ENCODE results near the gene SRSF8.
"Not testable (repeated sequence)": the region's sequence is repeated elsewhere in the genome, so short reads cannot be mapped to it uniquely, and the experiment has no call there.

SRSF8 gene, protein sequence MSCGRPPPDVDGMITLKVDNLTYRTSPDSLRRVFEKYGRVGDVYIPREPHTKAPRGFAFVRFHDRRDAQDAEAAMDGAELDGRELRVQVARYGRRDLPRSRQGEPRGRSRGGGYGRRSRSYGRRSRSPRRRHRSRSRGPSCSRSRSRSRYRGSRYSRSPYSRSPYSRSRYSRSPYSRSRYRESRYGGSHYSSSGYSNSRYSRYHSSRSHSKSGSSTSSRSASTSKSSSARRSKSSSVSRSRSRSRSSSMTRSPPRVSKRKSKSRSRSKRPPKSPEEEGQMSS

DNA sequence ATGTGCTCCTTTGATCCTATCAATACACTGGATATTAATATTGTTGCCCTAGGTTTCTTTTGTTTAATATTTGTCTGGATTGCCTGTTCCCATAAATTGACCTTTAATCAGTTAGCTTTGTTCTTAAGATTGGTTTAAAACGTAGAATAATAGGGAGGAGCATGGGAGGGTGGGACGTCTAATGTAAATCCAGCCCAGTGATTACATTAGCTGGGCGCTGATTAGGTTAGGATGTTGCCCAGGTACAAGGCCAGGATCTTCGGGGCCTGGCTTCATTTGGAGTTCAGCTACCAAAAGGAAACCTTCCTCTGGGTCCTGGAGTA, at the start of gene SRSF8:
Gene SRSF8, plus strand, starts transcription at position 204 of the 323 bp plus-strand sequence. CDS start 308 bp downstream, outside the sequence.
- Histone ChIP-seq H3K27ac (ENCODE audit: low read depth, low read length) (peak within 1 kb of the TSS; percentile 85), H3K4me3 (ENCODE audit: low read length) (peak within 1 kb of the TSS; percentile 86)

DNA sequence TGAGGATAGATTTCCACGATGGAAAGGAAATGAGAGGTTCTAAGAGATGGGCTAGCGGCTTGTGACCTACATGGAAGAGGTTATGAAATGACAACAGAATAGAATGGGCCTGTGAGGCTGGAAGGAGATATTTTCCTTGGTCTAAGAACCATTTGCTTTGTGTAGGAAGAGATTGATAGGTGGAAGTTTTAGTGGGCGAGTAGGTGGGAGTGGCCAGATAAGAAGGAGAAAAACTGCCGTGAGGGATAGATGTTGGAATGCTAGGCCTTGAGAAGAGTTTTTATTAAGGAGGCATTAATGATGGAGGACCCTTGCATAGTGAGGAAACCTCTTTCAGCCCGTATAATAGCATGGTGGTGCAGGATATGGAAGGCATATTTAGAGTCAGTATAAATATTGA, 45.3 kb upstream of the SRSF8 start:
- H3K36me3 ChIP-seq (ENCODE audit: control insufficient read depth, insufficient read depth, low read length); H3K4me1 ChIP-seq (ENCODE audit: control insufficient read depth, insufficient read depth, low read length); H3K27me3 ChIP-seq (ENCODE audit: control insufficient read depth, insufficient read depth, low read length); H3K27ac ChIP-seq (ENCODE audit: low read depth, low read length); H3K9ac ChIP-seq (ENCODE audit: low read length); H3K4me3 ChIP-seq (ENCODE audit: low read length): not testable (repeated sequence)

More for the DNA sequence above, at the start of gene SRSF8:
- no peaks in the 10 kb centered on the region for H3K27me3 ChIP-seq (ENCODE audit: control insufficient read depth, insufficient read depth, low read length)
- H3K9ac ChIP-seq (ENCODE audit: low read length), result peak within 1 kb of the TSS; percentile 78
- H3K4me1 ChIP-seq (ENCODE audit: control insufficient read depth, insufficient read depth, low read length), result peaks cover 8% of the 10 kb centered on the region
- H3K36me3 ChIP-seq (ENCODE audit: control insufficient read depth, insufficient read depth, low read length), result no peaks in the 10 kb centered on the region

DNA sequence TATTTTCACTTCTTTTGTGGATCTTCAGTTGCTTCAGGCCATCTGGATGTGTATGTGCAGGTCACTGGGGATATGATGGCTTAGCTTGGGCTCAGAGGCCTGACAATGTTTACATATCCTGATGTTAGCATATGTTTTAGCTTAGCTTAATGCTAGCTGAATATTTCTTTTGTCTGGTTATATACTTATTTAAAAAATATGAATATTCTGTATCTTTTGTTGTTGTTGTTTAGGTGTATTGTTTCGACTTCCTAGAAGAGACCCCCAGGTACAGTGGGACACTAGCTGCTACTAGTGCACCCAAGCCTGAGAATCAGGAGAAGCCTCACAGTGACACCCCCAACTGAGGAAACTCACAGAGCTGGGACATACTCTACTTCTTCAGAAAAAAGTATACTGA, 41.8 kb upstream of the SRSF8 start, which contains the start of gene KDM4E:
Gene KDM4E, plus strand, starts transcription at position 301 of the 400 bp plus-strand sequence. CDS start 300 bp downstream, outside the sequence.
- no peak within 1 kb of the TSS for H3K9ac ChIP-seq (ENCODE audit: low read length)
- no peaks in the 10 kb centered on the region for H3K27me3 ChIP-seq (ENCODE audit: control insufficient read depth, insufficient read depth, low read length)
- H3K27ac ChIP-seq (ENCODE audit: low read depth, low read length), result no peak within 1 kb of the TSS
- no peaks in the 10 kb centered on the region for H3K36me3 ChIP-seq (ENCODE audit: control insufficient read depth, insufficient read depth, low read length)
- H3K4me1 ChIP-seq (ENCODE audit: control insufficient read depth, insufficient read depth, low read length), result no peaks in the 10 kb centered on the region
- no peak within 1 kb of the TSS for H3K4me3 ChIP-seq (ENCODE audit: low read length)

DNA sequence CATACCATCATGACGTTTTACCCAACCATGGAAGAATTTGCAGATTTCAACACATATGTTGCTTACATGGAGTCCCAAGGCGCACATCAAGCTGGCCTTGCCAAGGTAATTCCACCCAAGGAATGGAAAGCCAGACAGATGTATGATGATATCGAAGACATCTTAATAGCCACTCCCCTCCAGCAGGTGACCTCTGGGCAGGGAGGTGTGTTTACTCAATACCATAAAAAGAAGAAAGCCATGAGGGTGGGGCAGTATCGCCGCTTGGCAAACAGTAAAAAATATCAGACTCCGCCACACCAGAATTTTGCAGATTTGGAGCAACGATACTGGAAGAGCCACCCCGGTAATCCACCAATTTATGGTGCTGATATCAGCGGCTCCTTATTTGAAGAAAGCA, 41.1 kb upstream of the SRSF8 start:
- H3K27me3 ChIP-seq (ENCODE audit: control insufficient read depth, insufficient read depth, low read length); H3K4me3 ChIP-seq (ENCODE audit: low read length): not testable (repeated sequence)

DNA sequence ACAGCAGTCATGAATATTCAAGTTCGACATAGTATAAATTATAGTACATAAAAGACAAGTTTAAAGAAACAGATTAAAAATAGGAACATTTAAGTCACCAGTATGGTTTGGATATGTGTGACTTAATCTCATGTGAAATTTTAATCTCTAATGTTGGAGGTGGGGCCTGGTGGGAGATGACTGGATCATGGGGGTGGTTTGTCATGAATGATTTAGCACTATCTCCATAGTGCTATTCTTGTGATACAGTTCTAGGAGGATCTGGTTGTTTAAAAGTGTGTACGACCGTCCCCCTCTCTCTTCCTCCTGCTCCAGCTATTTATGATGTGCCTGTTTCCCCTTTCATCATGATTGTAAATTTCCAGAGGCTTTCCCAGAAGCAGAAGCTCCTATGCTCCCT, 38.4 kb upstream of the SRSF8 start:
- H3K27me3 ChIP-seq (ENCODE audit: control insufficient read depth, insufficient read depth, low read length), result no peaks in the 10 kb centered on the region
- no peak overlapping the region for H3K9ac ChIP-seq (ENCODE audit: low read length)
- H3K4me1 ChIP-seq (ENCODE audit: control insufficient read depth, insufficient read depth, low read length), result no peaks in the 10 kb centered on the region
- H3K36me3 ChIP-seq (ENCODE audit: control insufficient read depth, insufficient read depth, low read length), result no peaks in the 10 kb centered on the region
- no peak overlapping the region for H3K4me3 ChIP-seq (ENCODE audit: low read length)
- no peak overlapping the region for H3K27ac ChIP-seq (ENCODE audit: low read depth, low read length)

More for the DNA sequence above, 41.1 kb upstream of the SRSF8 start:
- not testable (repeated sequence) for H3K9ac ChIP-seq (ENCODE audit: low read length); H3K36me3 ChIP-seq (ENCODE audit: control insufficient read depth, insufficient read depth, low read length); H3K4me1 ChIP-seq (ENCODE audit: control insufficient read depth, insufficient read depth, low read length); H3K27ac ChIP-seq (ENCODE audit: low read depth, low read length)

DNA sequence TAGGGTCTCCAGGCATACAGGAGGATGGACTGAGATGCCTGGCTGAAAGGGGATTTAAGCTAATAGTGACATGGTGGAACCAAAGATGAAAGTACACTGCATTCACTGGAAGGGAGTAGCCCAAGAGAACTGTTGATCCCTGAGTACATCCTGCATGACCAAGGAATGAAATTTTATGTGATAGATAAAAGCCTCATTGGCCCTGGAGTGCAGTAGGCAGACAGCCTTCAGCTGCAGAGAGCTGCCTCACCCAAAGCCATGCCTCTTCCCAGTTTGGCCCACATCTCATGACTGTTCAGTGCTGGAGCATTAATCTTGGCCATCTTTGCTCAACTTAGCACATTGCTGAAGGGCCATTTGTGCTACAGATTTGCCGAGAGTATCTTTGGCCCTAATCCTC, 33.7 kb upstream of the SRSF8 start:
- no peak overlapping the region for H3K4me3 ChIP-seq (ENCODE audit: low read length)
- H3K4me1 ChIP-seq (ENCODE audit: control insufficient read depth, insufficient read depth, low read length), result no peaks in the 10 kb centered on the region
- no peaks in the 10 kb centered on the region for H3K36me3 ChIP-seq (ENCODE audit: control insufficient read depth, insufficient read depth, low read length)
- H3K9ac ChIP-seq (ENCODE audit: low read length), result no peak overlapping the region
- no peak overlapping the region for H3K27ac ChIP-seq (ENCODE audit: low read depth, low read length)
- no peaks in the 10 kb centered on the region for H3K27me3 ChIP-seq (ENCODE audit: control insufficient read depth, insufficient read depth, low read length)

DNA sequence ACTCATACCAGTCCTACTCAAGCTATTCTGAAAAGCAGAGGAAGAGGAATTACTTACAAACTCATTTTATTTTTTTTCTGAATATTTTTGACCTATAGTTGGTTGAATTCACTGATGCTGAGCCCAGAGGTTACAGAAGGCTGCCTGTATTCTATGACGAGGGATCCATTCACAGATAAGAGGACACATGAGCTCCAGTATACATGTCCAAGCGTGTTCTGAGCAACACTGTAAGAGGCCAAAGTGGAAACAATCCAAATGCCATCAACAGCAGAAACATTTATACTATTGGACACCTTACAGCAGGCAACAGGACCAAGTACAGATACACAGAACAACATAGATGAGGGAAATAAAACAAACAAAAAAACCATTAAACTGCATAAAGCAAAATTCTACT, 31.4 kb upstream of the SRSF8 start:
- H3K27me3 ChIP-seq (ENCODE audit: control insufficient read depth, insufficient read depth, low read length), result no peaks in the 10 kb centered on the region
- no peak overlapping the region for H3K27ac ChIP-seq (ENCODE audit: low read depth, low read length)
- H3K9ac ChIP-seq (ENCODE audit: low read length), result no peak overlapping the region
- H3K36me3 ChIP-seq (ENCODE audit: control insufficient read depth, insufficient read depth, low read length), result no peaks in the 10 kb centered on the region
- no peaks in the 10 kb centered on the region for H3K4me1 ChIP-seq (ENCODE audit: control insufficient read depth, insufficient read depth, low read length)
- H3K4me3 ChIP-seq (ENCODE audit: low read length), result no peak overlapping the region

DNA sequence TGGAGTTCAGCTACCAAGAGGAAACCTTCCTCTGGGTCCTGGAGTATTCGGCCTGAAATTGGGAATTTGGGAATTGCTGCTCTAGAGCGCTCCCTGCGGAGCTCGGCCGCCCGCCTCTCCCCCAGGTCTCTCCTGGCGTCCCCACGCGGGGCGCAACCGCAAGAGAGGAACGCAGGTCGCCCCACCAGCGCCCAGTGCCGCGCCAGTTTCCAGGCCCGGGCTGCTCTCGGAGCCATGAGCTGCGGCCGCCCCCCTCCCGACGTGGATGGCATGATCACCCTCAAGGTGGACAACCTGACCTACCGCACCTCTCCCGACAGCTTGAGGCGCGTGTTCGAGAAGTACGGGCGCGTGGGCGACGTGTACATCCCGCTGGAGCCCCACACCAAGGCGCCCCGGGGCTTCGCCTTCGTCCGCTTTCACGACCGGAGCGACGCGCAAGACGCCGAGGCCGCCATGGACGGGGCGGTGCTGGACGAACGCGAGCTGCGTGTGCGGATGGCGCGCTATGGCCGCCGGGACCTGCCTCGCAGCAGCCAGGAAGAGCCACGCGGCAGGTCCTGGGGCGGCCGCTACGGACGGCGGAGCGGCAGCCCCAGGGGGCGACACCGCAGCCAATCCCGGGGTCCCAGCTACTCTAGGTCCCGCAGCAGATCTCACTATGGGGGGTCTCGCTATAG, 29.2 kb upstream of the SRSF8 start:
- not testable (repeated sequence) for H3K36me3 ChIP-seq (ENCODE audit: control insufficient read depth, insufficient read depth, low read length); H3K4me1 ChIP-seq (ENCODE audit: control insufficient read depth, insufficient read depth, low read length); H3K4me3 ChIP-seq (ENCODE audit: low read length); H3K27me3 ChIP-seq (ENCODE audit: control insufficient read depth, insufficient read depth, low read length); H3K9ac ChIP-seq (ENCODE audit: low read length); H3K27ac ChIP-seq (ENCODE audit: low read depth, low read length)

DNA sequence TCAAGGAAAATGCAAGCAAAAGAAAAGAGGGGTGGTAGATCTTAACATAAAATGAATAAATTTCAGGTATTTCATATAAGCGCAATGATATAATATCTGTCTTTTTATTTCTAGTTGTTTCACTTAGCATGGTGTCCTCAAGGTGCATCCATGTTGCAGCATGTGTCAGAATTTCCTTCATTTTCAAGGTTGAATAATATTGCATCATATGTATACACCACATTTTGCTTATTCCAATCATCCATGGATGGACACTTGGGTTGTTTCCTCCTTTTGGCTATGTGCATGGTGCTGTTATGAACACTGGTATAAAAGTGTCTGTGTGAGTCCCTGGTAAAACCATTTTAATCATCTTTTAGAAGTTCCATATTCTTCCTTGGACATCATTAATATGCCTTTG, 24.5 kb upstream of the SRSF8 start:
- no peak overlapping the region for H3K27ac ChIP-seq (ENCODE audit: low read depth, low read length)
- no peaks in the 10 kb centered on the region for H3K27me3 ChIP-seq (ENCODE audit: control insufficient read depth, insufficient read depth, low read length)
- H3K4me1 ChIP-seq (ENCODE audit: control insufficient read depth, insufficient read depth, low read length), result no peaks in the 10 kb centered on the region
- H3K36me3 ChIP-seq (ENCODE audit: control insufficient read depth, insufficient read depth, low read length), result no peaks in the 10 kb centered on the region
- H3K4me3 ChIP-seq (ENCODE audit: low read length), result no peak overlapping the region
- H3K9ac ChIP-seq (ENCODE audit: low read length), result no peak overlapping the region

DNA sequence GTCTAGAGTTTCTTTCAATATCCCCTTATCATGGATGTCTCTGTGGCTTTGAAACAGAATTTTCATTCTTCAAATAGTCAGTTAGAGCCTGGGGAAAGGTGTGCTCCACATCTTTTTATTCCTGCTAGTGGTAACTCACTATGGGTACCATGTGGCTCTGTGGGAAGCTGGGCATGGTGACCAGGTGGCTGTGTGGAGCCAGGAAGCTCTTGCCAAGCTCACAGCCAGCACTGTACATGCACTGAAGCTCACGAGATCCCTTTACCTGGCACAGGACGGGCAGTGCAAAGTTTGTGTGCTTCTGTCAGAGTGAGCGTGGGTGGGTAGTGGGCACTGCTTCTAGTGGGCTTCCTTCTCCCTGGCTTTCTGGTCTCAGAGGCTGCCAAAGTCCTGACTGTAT, 23.8 kb upstream of the SRSF8 start:
- Histone ChIP-seq H3K27ac (ENCODE audit: low read depth, low read length) (no peak overlapping the region), H3K36me3 (ENCODE audit: control insufficient read depth, insufficient read depth, low read length) (no peaks in the 10 kb centered on the region), H3K27me3 (ENCODE audit: control insufficient read depth, insufficient read depth, low read length) (no peaks in the 10 kb centered on the region), H3K9ac (ENCODE audit: low read length) (no peak overlapping the region), H3K4me3 (ENCODE audit: low read length) (no peak overlapping the region), H3K4me1 (ENCODE audit: control insufficient read depth, insufficient read depth, low read length) (no peaks in the 10 kb centered on the region)

DNA sequence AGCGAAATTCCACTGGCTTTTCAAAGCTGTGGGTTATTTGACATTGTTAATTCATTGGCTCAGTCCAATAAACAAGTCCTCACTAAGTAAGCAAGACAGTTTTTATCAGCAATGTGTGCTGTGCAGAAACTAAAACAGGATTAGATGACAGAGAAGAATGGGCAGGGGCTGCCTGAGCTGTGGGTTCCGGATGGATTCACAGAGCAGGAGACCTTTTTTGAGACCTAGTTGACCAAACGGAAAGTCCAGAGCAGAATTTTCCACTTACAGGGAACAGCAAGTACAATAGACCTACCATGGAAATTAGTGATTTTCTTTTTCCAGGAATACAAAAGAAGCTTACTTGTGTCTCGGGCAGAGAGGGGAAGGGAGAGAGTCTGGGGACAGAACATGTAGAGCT, 22.7 kb upstream of the SRSF8 start:
- no peaks in the 10 kb centered on the region for H3K27me3 ChIP-seq (ENCODE audit: control insufficient read depth, insufficient read depth, low read length)
- no peaks in the 10 kb centered on the region for H3K4me1 ChIP-seq (ENCODE audit: control insufficient read depth, insufficient read depth, low read length)
- no peak overlapping the region for H3K27ac ChIP-seq (ENCODE audit: low read depth, low read length)
- no peaks in the 10 kb centered on the region for H3K36me3 ChIP-seq (ENCODE audit: control insufficient read depth, insufficient read depth, low read length)
- H3K9ac ChIP-seq (ENCODE audit: low read length), result no peak overlapping the region
- H3K4me3 ChIP-seq (ENCODE audit: low read length), result no peak overlapping the region

DNA sequence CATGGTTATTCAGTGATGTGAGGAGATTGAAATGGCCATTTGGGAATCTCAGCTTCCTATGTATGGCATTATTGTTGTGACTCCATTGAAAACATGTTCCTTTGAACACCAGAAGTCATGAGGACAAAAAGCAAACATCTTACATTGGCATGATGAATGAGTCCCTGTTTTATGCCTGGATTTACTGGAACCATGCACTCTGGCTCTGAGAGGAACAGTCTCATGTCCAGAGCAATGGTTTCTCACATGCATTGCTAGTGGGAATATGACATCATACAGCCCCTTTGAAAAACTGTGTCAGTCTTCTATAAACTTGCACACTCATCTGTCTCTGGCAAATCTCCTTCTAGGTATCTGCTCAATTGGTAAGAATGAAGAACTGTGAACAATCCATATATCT, 20.9 kb upstream of the SRSF8 start:
- Histone ChIP-seq H3K27ac (ENCODE audit: low read depth, low read length) (no peak overlapping the region), H3K9ac (ENCODE audit: low read length) (no peak overlapping the region), H3K4me1 (ENCODE audit: control insufficient read depth, insufficient read depth, low read length) (no peaks in the 10 kb centered on the region), H3K27me3 (ENCODE audit: control insufficient read depth, insufficient read depth, low read length) (no peaks in the 10 kb centered on the region), H3K4me3 (ENCODE audit: low read length) (no peak overlapping the region), H3K36me3 (ENCODE audit: control insufficient read depth, insufficient read depth, low read length) (no peaks in the 10 kb centered on the region)

DNA sequence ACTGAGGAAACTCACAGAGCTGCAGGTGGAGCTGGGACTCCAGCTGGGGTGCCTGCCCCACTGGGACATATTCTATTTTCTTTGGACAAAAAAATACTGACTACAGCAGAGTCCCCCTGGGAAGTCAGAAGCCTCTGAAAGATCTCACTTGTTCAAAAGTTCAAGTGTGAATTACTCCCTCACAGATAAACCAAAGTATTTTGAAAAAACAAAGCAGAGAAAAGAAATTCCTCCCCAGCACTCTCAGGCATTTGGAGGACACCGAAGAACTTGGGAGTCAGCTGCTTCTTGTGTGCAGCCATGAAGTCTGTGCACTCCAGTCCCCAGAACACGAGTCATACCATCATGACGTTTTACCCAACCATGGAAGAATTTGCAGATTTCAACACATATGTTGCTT, 17.6 kb upstream of the SRSF8 start, which contains the start of gene KDM4F:
Gene KDM4F, plus strand, starts transcription at position 301 of the 400 bp plus-strand sequence.
- H3K4me1 ChIP-seq (ENCODE audit: control insufficient read depth, insufficient read depth, low read length); H3K4me3 ChIP-seq (ENCODE audit: low read length); H3K9ac ChIP-seq (ENCODE audit: low read length); H3K27ac ChIP-seq (ENCODE audit: low read depth, low read length); H3K36me3 ChIP-seq (ENCODE audit: control insufficient read depth, insufficient read depth, low read length); H3K27me3 ChIP-seq (ENCODE audit: control insufficient read depth, insufficient read depth, low read length): not testable (repeated sequence)

Data from rectal smooth muscle tissue (tissue), 1 donor.